NCI-H1105 (cell line): ENCODE data around the gene LETM1.
A peak's percentile ranks its signal among the peaks of the same experiment; 100 is the strongest.

Source experiments
- DNase-seq: peaks from one replicate; lab custom pipeline; 2025; lab: John Stamatoyannopoulos, UW

The LETM1 gene

DNA sequence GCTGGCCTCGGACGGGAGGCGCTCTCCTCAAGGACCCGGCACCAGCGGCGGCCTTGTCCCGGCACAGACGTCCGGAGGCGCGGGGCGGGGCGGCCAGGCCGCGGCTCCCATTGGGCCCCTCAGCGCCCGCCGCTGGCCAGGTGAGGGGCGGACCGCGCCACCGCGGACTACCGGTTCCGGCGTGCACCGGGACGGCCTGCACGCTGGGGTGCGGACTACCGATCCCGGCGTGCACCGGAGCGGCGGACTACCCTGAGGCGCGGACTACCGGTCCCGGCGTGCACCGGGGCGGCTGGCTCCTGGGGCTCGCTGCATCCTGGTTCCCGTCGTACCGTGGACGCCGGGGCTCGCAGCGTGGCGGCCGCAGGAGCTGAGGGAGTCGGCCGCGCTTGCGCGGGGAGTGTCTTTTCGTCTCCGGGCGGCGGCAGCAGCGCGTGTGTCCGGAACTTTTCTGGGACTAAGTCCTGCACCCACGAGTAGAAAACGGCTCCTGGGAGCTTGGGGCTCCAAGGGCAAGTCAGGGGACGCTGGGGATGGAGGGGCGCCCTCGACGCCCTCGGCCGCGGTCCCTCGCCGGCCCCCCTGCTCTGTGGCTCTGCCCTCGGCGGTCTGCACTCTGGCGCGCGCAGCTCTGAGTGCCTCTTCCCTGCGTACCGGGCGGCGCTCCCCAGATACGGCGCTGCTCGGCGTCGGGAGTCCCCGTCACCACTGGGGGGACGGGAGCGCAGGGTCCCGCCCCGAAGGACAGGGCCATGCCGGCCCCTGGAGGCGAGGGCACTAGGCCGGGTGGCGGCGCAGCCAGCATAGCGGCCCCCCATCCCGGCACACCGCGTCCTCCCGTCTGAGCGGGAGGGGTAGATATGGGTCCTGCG lies at the start of gene LETM1:
LETM1 (minus strand) TSS at position 86 of the 872 bp plus-strand sequence. CDS start 206 bp downstream, outside the sequence.
- DNase-seq = peak; percentile 73

DNA sequence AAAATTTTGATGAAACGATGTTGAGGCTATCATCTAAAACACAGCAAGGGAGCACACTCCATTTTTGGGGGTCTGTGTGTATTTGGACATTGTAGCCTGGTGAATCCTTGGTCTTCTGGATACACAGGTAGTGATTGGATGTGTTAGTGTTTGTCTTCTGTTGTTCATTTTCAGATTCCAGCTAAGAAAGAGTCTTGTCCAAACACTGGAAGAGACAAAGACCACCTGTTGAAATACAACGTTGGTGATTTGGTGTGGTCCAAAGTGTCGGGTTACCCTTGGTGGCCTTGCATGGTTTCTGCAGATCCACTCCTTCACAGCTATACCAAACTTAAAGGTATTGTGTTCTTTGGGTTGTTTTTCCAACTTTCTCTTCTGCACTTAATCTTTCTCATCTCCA lies 48.1 kb upstream of the LETM1 start:
- no peak for DNase-seq

DNA sequence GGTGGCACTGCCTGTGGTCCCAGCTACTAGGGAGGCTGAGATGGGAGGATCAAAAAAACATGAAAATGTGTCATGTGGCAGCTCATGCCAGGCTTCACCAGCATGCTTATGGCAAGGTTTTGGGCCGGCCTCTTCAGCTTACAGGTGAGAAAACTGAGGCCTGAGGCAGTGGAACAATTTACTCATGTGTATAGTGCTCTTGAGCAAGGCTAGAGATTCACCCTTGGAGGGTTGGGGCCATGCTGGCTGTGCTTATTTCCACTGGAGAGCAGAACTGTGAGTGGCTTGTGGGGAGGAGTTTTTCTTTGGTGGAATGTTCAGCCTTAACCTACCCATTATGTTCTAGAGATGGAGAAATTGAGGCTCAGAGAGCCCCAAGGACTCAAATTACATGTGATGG lies 47.1 kb upstream of the LETM1 start:
- DNase-seq = no peak

GRCh38 chr4:1902243-1902642 lies 46.3 kb upstream of the LETM1 start:
- no peak for DNase-seq

GRCh38 chr4:1901127-1901526 lies 45.2 kb upstream of the LETM1 start:
- no peak for DNase-seq

GRCh38 chr4:1900624-1901023 lies 44.7 kb upstream of the LETM1 start:
- no peak for DNase-seq

DNA sequence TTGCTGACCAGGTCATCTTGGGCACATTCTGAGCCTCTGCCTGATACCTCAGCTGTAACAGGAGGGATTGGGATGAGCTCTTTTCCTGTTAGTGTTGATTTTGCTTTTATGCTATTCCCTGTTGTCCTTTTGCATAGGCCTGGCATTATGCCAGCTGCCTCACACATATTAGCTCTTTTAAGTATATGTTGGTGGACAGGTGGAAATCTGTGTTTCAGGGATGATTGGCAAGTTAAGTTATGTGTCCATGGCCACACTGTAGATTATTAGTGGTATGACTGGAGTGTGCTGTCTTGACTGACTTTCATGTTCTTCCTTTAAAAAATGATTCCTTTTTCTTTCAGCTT lies 44.1 kb upstream of the LETM1 start:
- no peak for DNase-seq

DNA sequence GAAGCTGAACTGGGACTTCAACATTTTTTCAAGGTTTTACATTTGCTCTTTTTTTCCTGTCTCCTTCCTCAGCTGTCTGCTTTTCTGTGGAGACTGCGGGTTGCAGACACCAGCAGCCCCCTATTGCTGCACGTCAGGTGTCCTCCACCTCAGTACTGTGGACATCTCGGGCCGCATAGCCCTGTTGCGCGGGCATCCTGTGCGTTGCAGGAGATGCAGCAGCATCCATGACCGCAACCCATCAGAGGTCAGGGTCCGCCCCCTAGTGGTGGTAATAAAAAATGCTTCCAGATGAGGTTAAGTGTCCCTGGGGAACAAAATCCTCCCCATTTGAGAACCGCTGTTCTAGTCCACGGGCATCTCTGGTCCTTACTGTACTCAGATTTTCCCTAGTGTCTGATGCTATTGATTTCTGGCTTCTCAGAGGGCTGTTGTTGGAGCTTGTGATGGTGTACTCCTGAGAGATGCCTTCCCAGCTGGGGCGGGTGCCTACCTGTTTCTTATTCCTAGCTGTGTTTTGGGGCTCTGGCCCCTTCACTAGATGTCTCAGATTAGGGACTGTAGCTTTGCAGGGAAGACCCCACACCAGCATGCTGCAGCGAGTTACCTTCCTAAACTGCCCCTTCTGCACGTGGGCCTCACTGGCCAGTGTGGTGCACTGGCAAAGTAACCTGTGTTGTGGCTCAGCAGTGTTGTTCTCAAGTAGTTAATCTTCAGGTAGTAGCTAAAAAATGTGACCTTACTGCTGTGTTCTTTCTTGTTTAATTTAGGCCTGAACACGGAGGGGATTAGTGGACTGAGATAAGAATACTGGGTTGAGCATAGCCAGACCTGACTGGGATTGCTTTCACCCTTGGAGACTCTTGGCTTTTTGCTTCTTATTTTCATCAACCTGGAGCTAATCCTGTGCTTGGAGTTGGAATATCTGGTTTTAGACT lies 43.5 kb upstream of the LETM1 start:
- peak; percentile 11 for DNase-seq

- DNase-seq = no peak
Observed at GRCh38 chr4:1898681-1899080, 42.7 kb upstream of the LETM1 start.

DNA sequence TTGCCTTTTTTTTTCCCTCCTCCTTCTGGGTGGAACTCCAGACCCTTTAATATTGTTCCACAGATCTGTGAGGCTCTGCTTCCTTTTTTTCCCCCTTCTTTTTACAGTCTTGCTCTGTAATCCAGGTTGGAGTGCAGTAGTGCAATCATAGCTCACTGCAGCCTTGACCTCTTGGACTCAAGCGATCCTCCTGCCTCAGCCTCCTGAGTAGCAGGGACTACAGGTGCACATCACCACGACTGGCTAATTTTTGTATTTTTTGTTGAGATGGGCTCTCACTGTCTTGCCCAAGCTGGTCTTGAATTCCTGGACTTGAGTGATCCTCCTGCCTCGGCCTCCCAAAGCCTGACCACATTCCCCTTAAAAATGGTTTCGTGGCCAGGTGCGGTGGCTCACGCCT lies 42.1 kb upstream of the LETM1 start:
- DNase-seq = no peak

- DNase-seq = no peak
Observed at GRCh38 chr4:1896658-1896991, 40.7 kb upstream of the LETM1 start.

- DNase-seq = no peak
Observed at GRCh38 chr4:1895971-1896657, 40.2 kb upstream of the LETM1 start.

GRCh38 chr4:1890979-1891570 lies 35.1 kb upstream of the LETM1 start:
- no peak for DNase-seq

DNA sequence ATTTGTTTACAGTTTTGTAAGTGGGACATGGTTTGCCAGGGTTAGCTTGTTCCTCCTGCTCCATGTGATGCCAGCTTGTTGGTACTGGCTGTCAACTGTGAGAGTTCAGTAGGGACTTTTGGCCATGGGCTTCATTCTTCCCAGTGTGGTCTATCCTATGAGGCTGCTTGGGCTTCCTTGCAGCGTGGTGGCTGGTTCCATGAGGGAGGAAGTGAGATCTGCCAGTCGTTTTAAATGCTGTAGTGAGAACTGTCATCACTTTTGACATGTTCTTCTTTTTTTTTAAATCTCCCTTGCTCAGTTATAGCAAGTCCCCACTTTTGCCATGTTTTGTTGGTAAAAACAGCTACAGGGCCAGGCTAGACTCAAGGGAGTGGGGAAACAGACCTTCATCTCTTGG lies 31.1 kb upstream of the LETM1 start:
- DNase-seq = no peak

DNA sequence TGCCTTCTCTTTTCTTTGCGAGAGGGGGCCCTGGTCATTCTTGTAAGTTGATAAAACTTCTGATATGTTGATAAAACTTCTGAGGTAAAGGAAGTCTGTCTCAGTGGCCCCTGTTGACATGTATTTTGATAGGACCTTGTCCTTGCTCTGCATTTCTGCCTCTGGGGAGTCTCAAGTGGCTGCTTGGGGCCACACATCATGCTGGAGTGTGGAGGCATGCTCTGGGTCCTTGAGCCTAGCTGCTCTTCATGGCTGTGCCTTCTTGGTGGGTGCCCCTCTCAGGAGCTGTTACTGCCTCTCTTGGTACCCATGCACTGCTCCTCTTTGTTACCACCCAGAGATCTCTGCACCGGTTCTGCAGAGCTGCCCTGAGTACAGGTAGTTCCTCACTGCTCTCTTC lies 29.5 kb upstream of the LETM1 start:
- no peak for DNase-seq

GRCh38 chr4:1883583-1883982 lies 27.6 kb upstream of the LETM1 start:
- no peak for DNase-seq

DNA sequence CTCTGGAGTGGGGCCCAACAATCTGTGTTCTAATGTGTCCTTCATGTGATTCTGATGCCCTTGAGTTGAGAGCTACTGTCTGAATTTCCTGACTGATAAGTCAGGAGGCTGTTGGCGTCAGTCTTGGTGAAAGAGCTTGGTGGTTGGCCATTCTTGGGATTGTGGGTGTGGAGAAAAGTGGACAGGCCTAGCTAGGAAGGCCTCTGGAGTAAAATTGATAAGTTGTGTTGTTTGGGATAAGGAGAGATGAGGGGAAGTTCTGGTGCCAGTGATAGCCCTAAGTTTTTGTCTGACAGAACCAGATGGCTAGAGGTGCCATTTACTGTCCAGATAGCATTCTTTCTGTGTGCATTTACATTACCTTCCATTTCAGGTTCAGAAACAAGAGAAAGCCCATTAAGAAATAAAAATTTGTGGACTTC lies 26.9 kb upstream of the LETM1 start:
- no peak for DNase-seq

- no peak for DNase-seq
Observed at GRCh38 chr4:1880332-1880731, 24.4 kb upstream of the LETM1 start.

GRCh38 chr4:1879485-1879884 lies 23.5 kb upstream of the LETM1 start:
- no peak for DNase-seq

DNA sequence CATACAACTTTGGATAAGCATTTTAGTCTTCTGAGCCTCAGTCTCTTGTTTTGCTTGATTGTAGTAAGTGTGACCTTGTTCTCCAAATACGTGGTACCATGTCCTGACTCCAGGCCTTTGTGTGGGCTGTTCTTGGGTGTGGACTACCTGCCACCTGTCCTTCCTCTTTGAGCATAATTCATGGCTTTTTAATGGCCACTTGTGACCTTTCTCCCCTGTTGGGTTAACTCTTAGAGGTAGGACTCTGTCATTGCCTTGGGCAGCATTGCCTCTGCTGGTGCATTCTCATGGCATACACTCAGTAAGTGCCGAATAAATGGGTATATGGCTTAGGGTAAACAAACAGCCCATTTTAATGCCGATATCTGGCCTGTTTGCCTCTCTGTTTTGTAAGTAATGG lies 18.2 kb upstream of the LETM1 start:
- no peak for DNase-seq

DNA sequence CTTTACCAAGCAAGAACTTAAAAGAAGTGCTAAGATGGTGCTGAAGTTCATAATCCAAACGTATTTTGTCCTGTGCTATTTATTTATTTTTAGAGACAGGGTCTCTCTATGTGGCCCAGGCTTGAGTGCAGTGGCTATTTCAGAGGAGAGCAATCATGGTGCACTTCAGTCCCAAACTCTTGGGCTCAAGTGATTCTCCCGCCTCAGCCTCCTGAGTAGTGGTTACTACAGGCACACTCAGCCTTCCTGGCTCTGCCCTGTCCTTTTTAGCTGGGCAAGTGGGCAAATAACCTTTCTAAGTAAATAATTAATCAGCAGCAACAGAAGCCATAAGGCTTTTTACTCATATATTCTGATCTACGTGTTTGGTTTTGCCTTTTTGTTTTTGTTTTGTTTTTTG lies 17.8 kb upstream of the LETM1 start:
- DNase-seq = no peak

GRCh38 chr4:1873291-1873690 lies 17.3 kb upstream of the LETM1 start:
- DNase-seq = no peak
